Lower leg skin (tissue), 3 donors: ENCODE results near the gene CCND2.

Source experiments
- POLR2A ChIP-seq, 2 donors: fragments of 450-650 bp; IDR thresholded peaks; one replicate each; pipeline ENCODE4 v1.6.1; 2016 to 2017; ENCODE audit warnings: antibody characterized with exemption in 2 of 2, mild to moderate bottlenecking in 1 of 2, moderate library complexity in 1 of 2
- TF ChIP-seq, protein P1 (sequence below), 3 donors: fragments of 450-650 bp; IDR thresholded peaks; one replicate each; pipeline ENCODE4 v1.5.1; 2016; ENCODE audit warnings: antibody characterized with exemption in 3 of 3, mild to moderate bottlenecking in 3 of 3, moderate library complexity in 2 of 3

DNA sequence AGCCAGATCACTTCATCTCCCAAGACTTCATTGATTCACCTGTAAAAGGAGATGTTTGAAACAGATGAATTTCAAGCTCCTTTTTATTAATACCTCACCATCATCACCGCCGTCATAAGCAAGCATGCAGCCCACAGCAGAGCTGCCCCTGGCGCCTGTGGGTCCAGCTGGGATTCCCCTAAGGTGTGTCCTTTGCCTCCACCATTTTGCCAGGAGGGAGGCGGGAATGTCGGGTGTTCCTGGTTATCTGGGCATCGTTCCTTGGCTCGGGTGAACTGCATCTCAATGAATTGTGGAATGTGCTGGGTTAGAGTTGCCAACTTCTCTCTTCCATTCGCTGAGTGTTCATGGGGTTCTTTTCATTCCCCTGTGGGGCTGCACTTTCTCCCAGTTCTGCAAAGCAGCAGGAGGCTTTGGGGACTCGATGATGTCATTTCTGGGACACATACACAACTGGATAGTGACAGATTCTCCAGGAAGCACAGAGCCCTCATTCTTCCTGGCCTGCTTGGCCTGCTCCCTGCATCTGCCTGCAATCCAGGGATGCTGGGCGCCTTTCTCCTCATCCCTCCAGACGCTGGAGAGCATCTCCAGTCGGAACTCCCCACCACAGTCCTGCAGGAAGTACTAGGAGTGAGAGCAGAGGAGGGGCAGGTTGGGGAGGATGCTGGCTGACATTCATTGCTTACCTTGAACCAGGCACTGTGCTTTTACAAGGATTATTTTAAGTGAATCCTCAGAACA, 10.1 kb downstream of the CCND2 start:
- no peak for TF ChIP-seq POLR2A (IDR thresholded peaks at IDR 0.05)
- TF ChIP-seq, protein P1, sequence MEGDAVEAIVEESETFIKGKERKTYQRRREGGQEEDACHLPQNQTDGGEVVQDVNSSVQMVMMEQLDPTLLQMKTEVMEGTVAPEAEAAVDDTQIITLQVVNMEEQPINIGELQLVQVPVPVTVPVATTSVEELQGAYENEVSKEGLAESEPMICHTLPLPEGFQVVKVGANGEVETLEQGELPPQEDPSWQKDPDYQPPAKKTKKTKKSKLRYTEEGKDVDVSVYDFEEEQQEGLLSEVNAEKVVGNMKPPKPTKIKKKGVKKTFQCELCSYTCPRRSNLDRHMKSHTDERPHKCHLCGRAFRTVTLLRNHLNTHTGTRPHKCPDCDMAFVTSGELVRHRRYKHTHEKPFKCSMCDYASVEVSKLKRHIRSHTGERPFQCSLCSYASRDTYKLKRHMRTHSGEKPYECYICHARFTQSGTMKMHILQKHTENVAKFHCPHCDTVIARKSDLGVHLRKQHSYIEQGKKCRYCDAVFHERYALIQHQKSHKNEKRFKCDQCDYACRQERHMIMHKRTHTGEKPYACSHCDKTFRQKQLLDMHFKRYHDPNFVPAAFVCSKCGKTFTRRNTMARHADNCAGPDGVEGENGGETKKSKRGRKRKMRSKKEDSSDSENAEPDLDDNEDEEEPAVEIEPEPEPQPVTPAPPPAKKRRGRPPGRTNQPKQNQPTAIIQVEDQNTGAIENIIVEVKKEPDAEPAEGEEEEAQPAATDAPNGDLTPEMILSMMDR (IDR thresholded peaks at IDR 0.05): no peak
